ENCODE measurements around the gene PLB1.

DNA sequence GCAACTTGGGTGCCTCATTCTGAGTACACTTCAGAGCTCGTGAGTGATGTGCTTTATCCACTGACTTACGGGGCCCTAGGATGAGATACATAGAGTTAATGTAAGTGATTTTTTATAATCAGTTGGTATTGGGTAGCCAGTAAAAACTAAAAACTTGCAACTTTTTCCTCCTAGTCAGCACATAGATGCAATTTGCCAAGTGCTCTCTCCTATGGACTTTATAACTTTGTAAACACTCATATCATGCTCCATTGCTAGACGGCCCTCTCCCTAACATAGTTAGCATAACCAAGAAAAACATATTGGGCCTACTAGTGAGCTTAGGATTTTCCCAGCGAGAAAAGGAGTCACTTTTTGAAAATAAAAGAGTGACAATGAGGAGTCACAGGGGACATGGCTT lies 60.4 kb downstream of the PLB1 start:
- TF ChIP-seq, protein P1, sequence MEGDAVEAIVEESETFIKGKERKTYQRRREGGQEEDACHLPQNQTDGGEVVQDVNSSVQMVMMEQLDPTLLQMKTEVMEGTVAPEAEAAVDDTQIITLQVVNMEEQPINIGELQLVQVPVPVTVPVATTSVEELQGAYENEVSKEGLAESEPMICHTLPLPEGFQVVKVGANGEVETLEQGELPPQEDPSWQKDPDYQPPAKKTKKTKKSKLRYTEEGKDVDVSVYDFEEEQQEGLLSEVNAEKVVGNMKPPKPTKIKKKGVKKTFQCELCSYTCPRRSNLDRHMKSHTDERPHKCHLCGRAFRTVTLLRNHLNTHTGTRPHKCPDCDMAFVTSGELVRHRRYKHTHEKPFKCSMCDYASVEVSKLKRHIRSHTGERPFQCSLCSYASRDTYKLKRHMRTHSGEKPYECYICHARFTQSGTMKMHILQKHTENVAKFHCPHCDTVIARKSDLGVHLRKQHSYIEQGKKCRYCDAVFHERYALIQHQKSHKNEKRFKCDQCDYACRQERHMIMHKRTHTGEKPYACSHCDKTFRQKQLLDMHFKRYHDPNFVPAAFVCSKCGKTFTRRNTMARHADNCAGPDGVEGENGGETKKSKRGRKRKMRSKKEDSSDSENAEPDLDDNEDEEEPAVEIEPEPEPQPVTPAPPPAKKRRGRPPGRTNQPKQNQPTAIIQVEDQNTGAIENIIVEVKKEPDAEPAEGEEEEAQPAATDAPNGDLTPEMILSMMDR (IDR thresholded peaks at IDR 0.05; ENCODE audit: poor library complexity, severe bottlenecking): no peak
- TF ChIP-seq POLR2AphosphoS5 (IDR thresholded peaks at IDR 0.05): no peak
- no peak for TF ChIP-seq EP300 (conservative IDR thresholded peaks at IDR 0.05; ENCODE audit: poor library complexity, severe bottlenecking)
- TF ChIP-seq TAF1 (IDR thresholded peaks at IDR 0.05; ENCODE audit: low read depth): no peak

Measured in neural cell (in vitro differentiated cells).